Activated CD4-positive, alpha-beta T cell treated with anti-CD3 and anti-CD28 coated beads for 36 hours (primary cell): ENCODE data around the gene DNASE1L3. TPM values are rescaled to one million over a fixed set of nuclear protein-coding genes. Genes with fewer than 3 reads are reported as not detected.

ENCODE experiments used
- ATAC-seq: fragments of 200-7000 bp; cut with Tn5 transposase; one replicate; pipeline ENCODE4 v1.10.0; 2021; ENCODE audit warnings: mild to moderate bottlenecking, moderate library complexity
- CTCF ChIA-PET: fragments of 350-600 bp; sonication (Branson Sonifier 250); formaldehyde crosslinking; loops from one replicate; lab custom pipeline; 2021; ENCODE audit warnings: antibody characterized with exemption; lab: Charles Lee
- POLR2A ChIA-PET: fragments of 350-600 bp; sonication (Branson Sonifier 250); formaldehyde crosslinking; loops from one replicate; lab custom pipeline; 2021; ENCODE audit warnings: antibody characterized with exemption, inconsistent platforms; lab: Charles Lee
- DNase-seq: peaks from one replicate; pipeline ENCODE4 v3.0.0-alpha.2; 2020
- H3K27ac Mint-ChIP-seq: one replicate; pipeline ENCODE4 v1.8.0; 2021; ENCODE audit warnings: mixed read lengths
- H3K27me3 Mint-ChIP-seq: one replicate; pipeline ENCODE4 v1.8.0; 2021; ENCODE audit warnings: mixed read lengths
- H3K36me3 Mint-ChIP-seq: one replicate; pipeline ENCODE4 v1.8.0; 2021; ENCODE audit warnings: low read depth, mixed read lengths
- H3K4me1 Mint-ChIP-seq: one replicate; pipeline ENCODE4 v1.8.0; 2021; ENCODE audit warnings: mixed read lengths
- H3K4me3 Mint-ChIP-seq: one replicate; pipeline ENCODE4 v1.8.0; 2021; ENCODE audit warnings: mild to moderate bottlenecking, moderate library complexity, mixed read lengths
- H3K9me3 Mint-ChIP-seq: one replicate; pipeline ENCODE4 v1.8.0; 2021; ENCODE audit warnings: low read depth, mixed read lengths
- intact Hi-C, 2 experiments: fragments of 100-400 bp; cut with DNase I in 1 of 2; cut with micrococcal nuclease in 1 of 2; formaldehyde crosslinking; loops; one replicate each; pipeline versions ENCODE4 v1.14.2 to v1.15.1; 2022 to 2024; cut with DNase I, micrococcal nuclease
- total RNA-seq, 2 experiments: library from RNA; stranded (reverse); gene quantifications; one replicate each; pipeline ENCODE4 v1.2.3, GENCODE V29; 2021

The DNASE1L3 gene
- total RNA-seq, 2 experiments from 2014 or later: not detected

- Mint-ChIP-seq H3K4me1 (no peaks in the 10 kb centered on the region), H3K27ac (no peak overlapping the region), H3K27me3 (no peaks in the 10 kb centered on the region), H3K36me3 (peaks cover 9% of the 10 kb centered on the region), H3K9me3 (no peaks in the 10 kb centered on the region), H3K4me3 (no peak overlapping the region)
- no peak for ATAC-seq
- intact Hi-C loops: no loop called here
- DNase-seq: no peak
- POLR2A ChIA-PET: interaction anchor here (0.6 kb wide), 1 partner anchor 11 kb away, joined by 3 read pairs; no protein-coding TSS in a partner anchor
- CTCF ChIA-PET: interaction anchor here (0.8 to 1.4 kb wide), 4 partner anchors 11 to 153 kb away, joined by 3 to 4 read pairs (median 4); partner anchors contain the start of gene FLNB
Measured at GRCh38 chr3:58161435-58162398, 49.1 kb downstream of the DNASE1L3 start.

DNA sequence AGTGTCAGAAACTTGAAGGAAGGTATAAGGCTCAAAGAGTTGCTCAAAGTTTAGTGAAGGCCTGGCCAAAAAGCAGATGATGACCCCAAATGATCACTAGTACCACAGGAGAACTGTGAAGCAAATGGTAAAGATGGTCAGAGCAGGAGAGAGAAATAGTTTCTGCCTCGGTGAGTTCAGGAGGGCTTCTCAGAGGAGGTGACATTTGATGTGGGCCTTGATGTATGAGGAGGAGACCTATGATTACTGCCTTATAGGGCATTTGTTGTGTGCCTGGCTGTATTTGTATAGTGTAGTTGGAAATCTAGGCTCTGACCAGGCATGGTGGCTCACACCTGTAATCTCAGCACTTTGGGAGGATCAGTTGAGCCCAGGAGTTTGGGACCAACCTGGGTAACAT lies 50.4 kb downstream of the DNASE1L3 start:
- ChIA-PET POLR2A (interaction anchor here (0.6 kb wide), 1 partner anchor 1127 kb away, joined by 6 read pairs; no protein-coding TSS in a partner anchor), CTCF (interaction anchor here (1.4 kb wide), 1 partner anchor 10 kb away, joined by 4 read pairs; no protein-coding TSS in a partner anchor)
- intact Hi-C loops: no loop called here
- H3K27me3 Mint-ChIP-seq: no peaks in the 10 kb centered on the region
- H3K9me3 Mint-ChIP-seq: no peaks in the 10 kb centered on the region
- no peak overlapping the region for H3K4me3 Mint-ChIP-seq
- H3K4me1 Mint-ChIP-seq: no peaks in the 10 kb centered on the region
- DNase-seq (no peak), ATAC-seq (no peak)
- H3K36me3 Mint-ChIP-seq: peaks cover 9% of the 10 kb centered on the region
- no peak overlapping the region for H3K27ac Mint-ChIP-seq

DNA sequence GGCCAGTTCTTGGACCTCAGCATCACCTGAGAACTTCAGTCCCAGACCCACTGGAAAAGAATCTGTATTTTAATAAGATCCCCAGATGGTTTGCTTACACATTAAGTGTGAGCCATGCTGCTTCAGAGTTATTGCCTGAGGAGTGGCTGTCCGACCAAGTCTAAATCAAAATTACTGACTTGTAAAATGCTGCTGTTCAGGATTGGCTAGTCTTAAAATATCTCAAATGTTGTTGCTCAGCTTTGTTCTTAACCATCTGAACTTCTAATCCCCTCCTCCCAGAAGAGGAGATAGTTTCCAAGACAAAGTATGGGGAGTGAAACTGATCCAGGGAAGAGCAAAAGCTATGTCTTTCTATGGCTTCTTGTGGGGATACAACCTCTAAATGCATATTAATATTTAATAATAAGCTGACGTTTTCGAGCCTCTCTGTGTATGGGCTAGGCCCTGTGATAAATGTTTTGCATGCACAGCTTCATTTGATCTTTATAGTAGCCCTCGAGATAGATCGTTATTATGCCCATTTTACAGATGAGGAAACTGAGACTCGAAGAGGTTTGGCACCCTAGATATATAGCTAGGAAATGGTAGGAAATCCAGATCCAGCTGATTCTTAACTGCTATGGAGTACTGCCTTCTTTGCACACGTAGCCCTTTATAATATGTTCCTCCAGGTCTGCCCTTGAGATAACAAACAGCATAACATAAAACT lies 52.2 kb downstream of the DNASE1L3 start:
- Mint-ChIP-seq H3K4me3 (no peak overlapping the region), H3K4me1 (no peaks in the 10 kb centered on the region), H3K36me3 (peaks cover 9% of the 10 kb centered on the region), H3K27ac (no peak overlapping the region), H3K9me3 (no peaks in the 10 kb centered on the region), H3K27me3 (no peaks in the 10 kb centered on the region)
- intact Hi-C loops: no loop called here
- ChIA-PET CTCF (interaction anchor here (1.0 to 1.5 kb wide), 3 partner anchors 9 to 543 kb away, joined by 3 to 6 read pairs (median 5); no protein-coding TSS in a partner anchor), POLR2A (no interaction called here)
- DNase-seq (no peak), ATAC-seq (no peak)

GRCh38 chr3:58157700-58158099 lies 53.1 kb downstream of the DNASE1L3 start:
- intact Hi-C loops: no loop called here
- POLR2A ChIA-PET: no interaction called here
- DNase-seq (no peak), ATAC-seq (no peak)
- no peak overlapping the region for H3K27ac Mint-ChIP-seq
- H3K9me3 Mint-ChIP-seq: no peaks in the 10 kb centered on the region
- H3K36me3 Mint-ChIP-seq: peaks cover 7% of the 10 kb centered on the region
- H3K4me3 Mint-ChIP-seq: no peak overlapping the region
- H3K4me1 Mint-ChIP-seq: no peaks in the 10 kb centered on the region
- CTCF ChIA-PET: interaction anchor here (1.5 kb wide), 1 partner anchor 10 kb away, joined by 6 read pairs; no protein-coding TSS in a partner anchor
- H3K27me3 Mint-ChIP-seq: no peaks in the 10 kb centered on the region

GRCh38 chr3:58155838-58156237 lies 54.9 kb downstream of the DNASE1L3 start:
- Mint-ChIP-seq H3K4me1 (no peaks in the 10 kb centered on the region), H3K9me3 (no peaks in the 10 kb centered on the region), H3K36me3 (peaks cover 7% of the 10 kb centered on the region), H3K27ac (no peak overlapping the region), H3K4me3 (no peak overlapping the region), H3K27me3 (no peaks in the 10 kb centered on the region)
- intact Hi-C loops: no loop called here
- ChIA-PET POLR2A (no interaction called here), CTCF (interaction anchor here (1.2 kb wide), 1 partner anchor 11 kb away, joined by 4 read pairs; no protein-coding TSS in a partner anchor)
- DNase-seq (no peak), ATAC-seq (no peak)

GRCh38 chr3:58154626-58155449 lies 55.9 kb downstream of the DNASE1L3 start:
- H3K36me3 Mint-ChIP-seq: peaks cover 10% of the 10 kb centered on the region
- ATAC-seq (no peak), DNase-seq (no peak)
- no peak overlapping the region for H3K27ac Mint-ChIP-seq
- H3K4me3 Mint-ChIP-seq: no peak overlapping the region
- no peaks in the 10 kb centered on the region for H3K4me1 Mint-ChIP-seq
- POLR2A ChIA-PET: no interaction called here
- CTCF ChIA-PET: interaction anchor here (0.6 kb wide), 1 partner anchor 17 kb away, joined by 3 read pairs; no protein-coding TSS in a partner anchor
- intact Hi-C loops: no loop called here
- H3K27me3 Mint-ChIP-seq: no peaks in the 10 kb centered on the region
- H3K9me3 Mint-ChIP-seq: no peaks in the 10 kb centered on the region

DNA sequence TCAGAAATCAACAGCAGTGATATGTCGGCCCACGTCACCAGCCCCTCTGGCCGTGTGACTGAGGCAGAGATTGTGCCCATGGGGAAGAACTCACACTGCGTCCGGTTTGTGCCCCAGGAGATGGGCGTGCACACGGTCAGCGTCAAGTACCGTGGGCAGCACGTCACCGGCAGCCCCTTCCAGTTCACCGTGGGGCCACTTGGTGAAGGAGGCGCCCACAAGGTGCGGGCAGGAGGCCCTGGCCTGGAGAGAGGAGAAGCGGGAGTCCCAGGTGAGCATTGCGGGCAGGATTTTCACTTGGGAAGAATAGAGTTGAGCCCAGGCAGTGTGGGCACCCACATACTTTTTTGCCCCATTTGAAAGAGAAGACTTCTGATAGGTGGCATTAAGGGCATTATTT lies 57.4 kb downstream of the DNASE1L3 start:
- CTCF ChIA-PET: no interaction called here
- Mint-ChIP-seq H3K27ac (no peak overlapping the region), H3K4me3 (no peak overlapping the region), H3K36me3 (peaks cover 15% of the 10 kb centered on the region), H3K9me3 (no peaks in the 10 kb centered on the region), H3K4me1 (no peaks in the 10 kb centered on the region), H3K27me3 (no peaks in the 10 kb centered on the region)
- DNase-seq (no peak), ATAC-seq (no peak)
- intact Hi-C loops: no loop called here
- POLR2A ChIA-PET: no interaction called here

- DNase-seq: no peak
- H3K9me3 Mint-ChIP-seq: no peaks in the 10 kb centered on the region
- H3K27ac Mint-ChIP-seq: no peak overlapping the region
- intact Hi-C loops: no loop called here
- H3K4me3 Mint-ChIP-seq: no peak overlapping the region
- no peak for ATAC-seq
- no peaks in the 10 kb centered on the region for H3K27me3 Mint-ChIP-seq
- POLR2A ChIA-PET: no interaction called here
- no peaks in the 10 kb centered on the region for H3K4me1 Mint-ChIP-seq
- CTCF ChIA-PET: no interaction called here
- peaks cover 15% of the 10 kb centered on the region for H3K36me3 Mint-ChIP-seq
Measured at GRCh38 chr3:58152225-58153015, 58.4 kb downstream of the DNASE1L3 start.

GRCh38 chr3:58151637-58152036 lies 59.1 kb downstream of the DNASE1L3 start:
- Mint-ChIP-seq H3K9me3 (no peaks in the 10 kb centered on the region), H3K4me3 (no peak overlapping the region), H3K27me3 (no peaks in the 10 kb centered on the region), H3K27ac (no peak overlapping the region), H3K4me1 (no peaks in the 10 kb centered on the region), H3K36me3 (peaks cover 19% of the 10 kb centered on the region)
- no peak for DNase-seq
- ChIA-PET CTCF (interaction anchor here (1.1 to 1.5 kb wide), 3 partner anchors 10 to 69 kb away, joined by 3 to 4 read pairs (median 3); no protein-coding TSS in a partner anchor), POLR2A (no interaction called here)
- intact Hi-C loops: no loop called here
- ATAC-seq: no peak

DNA sequence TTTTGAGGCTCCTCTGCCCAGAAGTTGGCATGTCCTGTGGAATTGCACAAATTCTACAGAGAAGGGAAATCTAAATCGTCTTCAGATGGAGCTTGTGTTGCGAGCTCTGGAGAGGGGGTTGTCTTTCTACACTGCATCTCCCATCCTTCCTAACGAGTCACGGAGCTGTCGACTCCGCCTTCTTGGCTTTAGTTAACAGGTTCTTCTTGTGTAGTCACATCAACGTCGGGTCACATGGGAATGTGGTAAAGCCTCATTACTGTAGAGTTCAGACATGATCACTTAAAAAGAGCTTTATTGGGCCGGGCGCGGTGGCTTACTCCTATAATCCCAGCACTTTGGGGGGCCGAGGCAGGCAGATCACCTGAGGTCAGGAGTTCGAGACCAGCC lies 60.0 kb downstream of the DNASE1L3 start:
- intact Hi-C loops: no loop called here
- H3K27ac Mint-ChIP-seq: no peak overlapping the region
- no peaks in the 10 kb centered on the region for H3K4me1 Mint-ChIP-seq
- no peaks in the 10 kb centered on the region for H3K9me3 Mint-ChIP-seq
- ChIA-PET POLR2A (interaction anchor here (0.6 kb wide), 1 partner anchor 11 kb away, joined by 3 read pairs; no protein-coding TSS in a partner anchor), CTCF (interaction anchor here (1.1 to 1.8 kb wide), 4 partner anchors 10 to 70 kb away, joined by 3 to 5 read pairs (median 4); no protein-coding TSS in a partner anchor)
- no peak overlapping the region for H3K4me3 Mint-ChIP-seq
- no peak for DNase-seq
- H3K27me3 Mint-ChIP-seq: no peaks in the 10 kb centered on the region
- H3K36me3 Mint-ChIP-seq: peaks cover 23% of the 10 kb centered on the region
- ATAC-seq: no peak
